Stimulated activated naive CD4-positive, alpha-beta T cell (primary cell): ENCODE data around the gene GALNT17.
"Not testable (repeated sequence)": the region's sequence is repeated elsewhere in the genome, so short reads cannot be mapped to it uniquely, and the experiment has no call there.

ENCODE experiments used
- DNase-seq, 6 experiments: peaks; one replicate each; lab custom pipeline; 2025; lab: John Stamatoyannopoulos, UW

GALNT17 gene

GRCh38 chr7:71695186-71695585, 563.2 kb downstream of the GALNT17 start:
- no peak for DNase-seq

- DNase-seq = no peak
These were observed 564.6 kb downstream of the GALNT17 start for GRCh38 chr7:71696511-71696910.

DNA sequence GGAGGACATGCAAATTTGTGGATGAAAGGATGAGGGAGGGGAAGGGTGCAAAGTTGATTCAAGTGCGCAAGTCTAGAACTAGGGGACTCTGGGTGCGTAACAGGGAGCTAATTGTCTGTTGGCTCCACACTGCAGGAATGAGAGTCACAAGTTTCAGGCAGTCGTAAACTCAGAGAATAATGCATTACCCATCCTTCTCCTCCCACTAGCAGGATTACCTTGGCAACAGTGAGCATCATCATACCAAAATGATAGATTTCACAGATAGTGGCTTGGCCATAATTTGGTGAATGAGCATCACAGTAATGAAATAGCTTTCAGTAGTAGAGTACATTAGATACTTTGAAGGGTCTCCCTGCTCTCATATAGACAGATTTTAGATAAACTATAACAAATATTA, 565.5 kb downstream of the GALNT17 start:
- DNase-seq = no peak

- no peak for DNase-seq
These were observed 573.3 kb downstream of the GALNT17 start for GRCh38 chr7:71705217-71705616.

- no peak for DNase-seq
These were observed 574.1 kb downstream of the GALNT17 start for GRCh38 chr7:71705901-71706596.

DNA sequence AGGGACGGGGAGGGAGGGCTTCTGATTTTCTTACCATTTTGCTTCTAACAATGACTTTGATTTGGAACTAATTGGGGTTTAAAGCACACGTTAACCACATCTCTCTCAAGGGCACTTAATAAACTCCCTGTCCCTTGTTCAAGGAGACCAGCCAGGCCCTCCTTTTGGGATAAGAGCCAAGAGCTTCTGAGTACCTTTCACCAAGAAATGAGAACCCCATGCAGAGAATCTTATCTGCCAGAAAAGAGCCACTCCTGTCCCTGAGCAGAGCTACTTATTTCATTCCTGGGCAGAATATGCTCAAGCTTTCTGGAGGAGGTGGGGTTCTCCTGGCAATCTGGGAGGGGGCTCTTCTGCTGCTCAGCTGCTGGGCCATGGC, 574.6 kb downstream of the GALNT17 start:
- DNase-seq = no peak

GRCh38 chr7:71707041-71707440, 575.1 kb downstream of the GALNT17 start:
- no peak for DNase-seq

DNA sequence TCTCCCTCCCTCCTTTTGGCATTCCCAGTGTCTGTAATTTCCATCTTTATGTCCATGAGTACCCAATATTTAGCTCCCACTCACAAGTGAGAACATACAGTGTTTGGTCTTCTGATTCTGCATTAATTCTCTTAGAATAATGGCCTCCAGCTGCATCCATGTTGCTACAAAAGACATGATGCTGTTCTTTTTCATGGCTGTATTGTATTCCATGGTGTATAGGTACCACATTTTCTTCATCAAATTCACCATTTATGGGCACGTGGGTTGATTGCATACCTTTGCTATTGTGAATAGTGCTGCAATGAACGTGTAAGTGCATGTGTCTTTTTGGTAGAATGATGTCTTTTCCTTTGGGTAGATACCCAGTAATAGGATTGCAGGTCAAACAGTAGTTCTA, 576.8 kb downstream of the GALNT17 start:
- no peak for DNase-seq

GRCh38 chr7:71710442-71710841, 578.5 kb downstream of the GALNT17 start:
- DNase-seq = no peak

GRCh38 chr7:71712653-71713180, 580.8 kb downstream of the GALNT17 start:
- no peak for DNase-seq

DNA sequence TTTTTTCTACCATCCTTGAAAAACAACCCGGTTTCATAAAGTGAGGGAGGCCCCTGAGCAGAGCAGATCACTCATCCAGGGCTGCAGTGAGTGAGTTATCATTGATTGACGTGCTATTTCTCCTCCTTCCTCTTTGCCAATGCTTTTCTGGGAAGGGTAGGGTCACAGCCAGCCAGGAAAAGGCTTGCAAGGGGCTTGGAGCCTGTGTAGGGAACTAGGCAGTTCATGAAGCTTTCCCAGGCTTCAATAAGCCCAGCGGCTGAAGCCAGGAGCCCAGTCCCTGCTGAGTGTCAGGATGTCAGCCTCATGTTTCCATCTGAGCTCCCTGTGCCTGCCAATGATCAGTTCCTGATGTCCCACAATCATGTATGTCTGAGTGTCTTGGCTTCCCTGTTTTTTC, 584.7 kb downstream of the GALNT17 start:
- no peak for DNase-seq

GRCh38 chr7:71718563-71718962, 586.6 kb downstream of the GALNT17 start:
- DNase-seq = no peak

DNA sequence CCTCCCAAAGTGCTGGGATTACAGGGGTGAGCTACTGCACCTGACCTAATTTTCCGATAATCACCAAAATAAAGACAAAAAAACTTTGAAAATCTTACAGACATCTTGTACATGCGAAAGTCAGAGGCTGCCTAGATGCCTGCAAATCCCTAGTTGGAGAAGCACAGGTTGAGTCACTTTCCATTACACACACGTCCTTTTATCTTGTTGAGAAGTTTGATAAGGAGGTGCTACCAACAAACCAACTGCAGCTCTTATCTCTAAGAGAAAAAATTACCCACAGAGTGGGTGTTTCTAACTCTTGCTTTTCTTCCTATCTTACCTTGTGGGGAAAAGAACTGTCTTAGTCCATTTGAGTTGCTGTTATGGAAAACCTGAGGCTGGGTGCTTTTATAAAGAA, 589.8 kb downstream of the GALNT17 start:
- no peak for DNase-seq

DNA sequence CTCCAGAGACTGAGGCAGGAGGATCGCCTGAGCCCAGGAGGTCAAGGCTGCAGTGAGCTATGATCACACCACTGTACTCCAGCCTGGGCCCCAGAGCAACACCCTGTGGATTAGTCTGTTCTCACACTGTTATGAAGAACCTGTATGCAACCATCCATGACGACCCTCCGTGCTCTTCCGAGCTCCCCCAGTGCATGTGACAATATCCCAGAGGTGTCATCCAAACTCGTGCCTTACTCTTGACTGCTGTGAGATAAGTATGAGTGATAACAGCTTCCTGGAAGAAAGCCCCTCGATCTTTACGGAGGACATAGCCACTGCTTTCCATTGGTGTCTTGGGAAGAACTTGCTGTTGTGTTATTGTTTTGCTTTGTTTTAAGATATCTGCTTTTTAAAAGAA, 591.9 kb downstream of the GALNT17 start:
- DNase-seq = no peak

- DNase-seq = no peak
These were observed 595.4 kb downstream of the GALNT17 start for GRCh38 chr7:71727347-71727746.

- no peak for DNase-seq
These were observed 599.8 kb downstream of the GALNT17 start for GRCh38 chr7:71731740-71732139.

DNA sequence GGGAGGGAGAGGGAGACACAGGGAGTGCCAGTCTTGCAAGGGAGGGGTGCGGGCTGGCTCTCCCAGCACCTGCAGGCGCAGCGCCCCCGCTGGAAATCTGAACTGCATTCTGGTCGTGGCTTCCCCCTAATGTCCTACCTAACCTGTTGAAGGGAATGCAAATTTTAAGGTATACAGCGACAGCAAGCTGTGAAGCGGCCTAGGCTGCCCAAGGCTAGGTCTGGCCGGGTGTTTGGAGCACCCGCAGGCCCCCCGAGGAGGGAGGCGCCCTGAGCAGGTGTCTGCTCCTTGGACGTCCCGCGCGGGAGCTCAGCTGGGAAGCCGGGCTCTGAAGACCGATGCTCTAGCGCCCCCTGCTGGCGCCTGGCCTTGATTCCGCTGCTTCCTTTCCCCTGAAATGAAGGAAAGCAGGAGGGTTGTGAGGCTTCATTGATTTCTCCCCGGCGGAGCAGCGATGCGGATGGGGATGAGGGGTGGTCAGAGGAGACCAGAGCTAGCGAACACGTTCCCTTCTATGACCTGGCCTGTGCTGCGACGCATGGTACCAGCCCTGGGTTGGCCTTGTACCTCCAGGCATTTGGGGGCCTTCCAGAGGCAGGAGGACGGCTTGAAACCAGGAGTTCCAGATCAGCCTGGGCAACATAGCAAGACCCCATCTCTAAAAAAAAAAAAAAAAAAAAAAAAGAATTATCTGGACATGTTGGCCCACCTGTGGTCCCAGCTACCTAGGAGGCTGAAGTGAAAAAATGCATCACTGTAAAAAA, 601.3 kb downstream of the GALNT17 start:
- DNase-seq = peak in 5 of 6 experiments; percentile 13 to 37 (median 33)

- DNase-seq = peak in 2 of 6 experiments; percentile 3 to 8
These were observed 604.1 kb downstream of the GALNT17 start for GRCh38 chr7:71735961-71736556.

DNA sequence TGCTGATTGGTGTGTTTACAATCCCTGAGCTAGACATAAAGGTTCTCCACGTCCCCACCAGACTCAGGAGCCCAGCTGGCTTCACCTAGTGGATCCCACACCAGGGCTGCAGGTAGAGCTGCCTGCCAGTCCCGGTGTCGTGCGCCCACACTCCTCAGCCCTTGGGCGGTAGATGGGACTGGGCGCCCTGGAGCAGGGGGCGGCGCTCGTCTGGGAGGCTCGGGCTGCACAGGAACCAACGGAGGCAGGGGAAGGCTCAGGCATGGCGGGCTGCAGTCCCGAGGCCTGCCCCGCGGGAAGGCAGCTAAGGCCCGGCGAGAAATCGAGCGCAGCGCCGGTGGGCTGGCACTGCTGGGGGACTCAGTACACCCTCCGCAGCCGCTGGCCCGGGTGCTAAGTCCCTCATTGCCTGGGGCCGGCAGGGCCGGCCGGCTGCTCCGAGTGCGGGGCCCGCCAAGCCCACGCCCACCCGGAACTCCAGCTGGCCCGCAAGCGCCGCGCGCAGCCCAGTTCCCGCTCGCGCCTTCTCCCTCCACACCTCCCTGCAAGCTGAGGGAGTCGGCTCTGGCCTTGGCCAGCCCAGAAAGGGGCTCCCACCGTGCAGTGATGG, 606.1 kb downstream of the GALNT17 start:
- DNase-seq = not testable (repeated sequence)

DNA sequence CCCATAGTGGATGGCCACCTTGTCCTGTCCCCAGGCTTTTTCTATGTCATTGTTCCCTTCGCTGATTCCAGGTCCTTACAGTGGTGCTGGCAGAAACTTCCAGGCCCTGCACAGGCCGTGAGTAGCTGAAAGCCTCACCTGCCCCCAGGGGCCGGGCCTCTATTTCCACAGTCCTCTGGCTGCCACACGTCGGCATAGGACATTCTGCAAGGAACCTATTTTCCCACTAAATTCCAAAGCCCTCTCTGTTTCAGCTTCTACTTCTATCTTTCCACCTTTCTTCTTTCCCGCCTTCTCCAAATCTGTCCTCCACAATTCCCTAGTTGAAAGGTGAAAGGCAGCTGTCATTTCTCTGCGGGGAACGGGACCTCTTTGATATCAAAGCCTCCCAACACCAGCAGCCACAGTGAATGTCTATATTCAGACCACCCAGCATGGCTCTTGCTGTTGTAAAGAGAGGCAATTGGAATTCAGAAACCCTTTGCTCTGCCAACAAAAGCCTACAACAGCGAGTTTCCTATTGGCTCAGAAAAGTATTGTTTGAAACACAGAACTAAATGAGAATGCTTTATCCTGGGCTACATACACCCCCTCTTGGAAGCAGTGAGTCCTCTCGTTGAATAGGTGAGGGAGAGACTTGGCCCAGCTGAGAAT, 607.7 kb downstream of the GALNT17 start:
- DNase-seq = no peak

DNA sequence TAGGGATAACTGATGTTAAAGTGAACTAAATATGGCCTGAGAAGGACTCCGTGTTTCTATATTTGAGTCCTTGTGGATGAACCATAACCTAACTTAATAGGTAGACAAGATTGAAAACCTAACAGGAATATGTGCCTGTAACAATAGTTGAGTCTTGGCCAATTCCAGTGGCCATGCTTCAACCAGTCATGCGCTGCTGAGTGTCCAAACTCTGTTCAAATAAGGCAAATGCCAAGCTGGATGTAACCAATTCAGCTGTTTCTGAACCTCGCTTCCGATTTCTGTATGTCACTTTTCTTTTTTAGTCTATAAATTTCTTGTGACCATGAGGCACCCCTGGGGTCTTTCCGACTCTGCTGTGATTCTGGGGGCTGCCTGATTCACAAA, 608.2 kb downstream of the GALNT17 start:
- no peak for DNase-seq

GRCh38 chr7:71746006-71746405, 614.1 kb downstream of the GALNT17 start:
- no peak for DNase-seq
